IPS-18c (cell line): ENCODE results near the gene GNB1L.
A peak's percentile ranks its signal among the peaks of the same experiment; 100 is the strongest.

Experiments
- H3K4me3 ChIP-seq: 2 replicates; pipeline ENCODE4 v1.7.0; 2013; ENCODE audit warnings: low read depth, mild to moderate bottlenecking, low read length, moderate library complexity; ENCODE audit not compliant: insufficient read depth
- H3K9me3 ChIP-seq: one replicate; pipeline ENCODE4 v1.6.1; 2013; ENCODE audit warnings: mild to moderate bottlenecking, low read length, moderate library complexity; ENCODE audit not compliant: control insufficient read depth, insufficient read depth

The GNB1L gene

GRCh38 chr22:19871023-19871844 is 16.6 kb upstream of the GNB1L start:
- H3K4me3 ChIP-seq = no peak overlapping the region
- no peaks in the 10 kb centered on the region for H3K9me3 ChIP-seq

- Histone ChIP-seq H3K9me3 (no peaks in the 10 kb centered on the region), H3K4me3 (no peak overlapping the region)
Observed at GRCh38 chr22:19870153-19871022, 15.7 kb upstream of the GNB1L start.

- no peaks in the 10 kb centered on the region for H3K9me3 ChIP-seq
Observed at GRCh38 chr22:19869497-19870152, 15.0 kb upstream of the GNB1L start.

GRCh38 chr22:19868773-19869471 is 14.2 kb upstream of the GNB1L start:
- no peak overlapping the region for H3K4me3 ChIP-seq

More at GRCh38 chr22:19869497-19870152, 15.0 kb upstream of the GNB1L start:
- H3K4me3 ChIP-seq = no peak overlapping the region

GRCh38 chr22:19868333-19868732 is 13.7 kb upstream of the GNB1L start:
- Histone ChIP-seq H3K4me3 (no peak overlapping the region), H3K9me3 (no peaks in the 10 kb centered on the region)

More at GRCh38 chr22:19868773-19869471, 14.2 kb upstream of the GNB1L start:
- no peaks in the 10 kb centered on the region for H3K9me3 ChIP-seq

- Histone ChIP-seq H3K9me3 (no peaks in the 10 kb centered on the region), H3K4me3 (no peak overlapping the region)
Observed at GRCh38 chr22:19867617-19868016, 12.9 kb upstream of the GNB1L start.

- Histone ChIP-seq H3K9me3 (no peaks in the 10 kb centered on the region), H3K4me3 (no peak overlapping the region)
Observed at GRCh38 chr22:19866665-19867009, 12.0 kb upstream of the GNB1L start.

- Histone ChIP-seq H3K4me3 (no peak overlapping the region), H3K9me3 (no peaks in the 10 kb centered on the region)
Observed at GRCh38 chr22:19865141-19865829, 10.6 kb upstream of the GNB1L start.

GRCh38 chr22:19864538-19865106 is 9.9 kb upstream of the GNB1L start:
- no peaks in the 10 kb centered on the region for H3K9me3 ChIP-seq
- H3K4me3 ChIP-seq = no peak overlapping the region

- Histone ChIP-seq H3K9me3 (no peaks in the 10 kb centered on the region), H3K4me3 (no peak overlapping the region)
Observed at GRCh38 chr22:19863571-19863970, 8.9 kb upstream of the GNB1L start.

GRCh38 chr22:19862619-19863246 is 8.1 kb upstream of the GNB1L start:
- Histone ChIP-seq H3K9me3 (no peaks in the 10 kb centered on the region), H3K4me3 (no peak overlapping the region)

- Histone ChIP-seq H3K9me3 (no peaks in the 10 kb centered on the region), H3K4me3 (no peak overlapping the region)
Observed at GRCh38 chr22:19859861-19860510, 5.3 kb upstream of the GNB1L start.

GRCh38 chr22:19857382-19857781 is 2.7 kb upstream of the GNB1L start:
- H3K4me3 ChIP-seq = no peak overlapping the region
- no peaks in the 10 kb centered on the region for H3K9me3 ChIP-seq

GRCh38 chr22:19855504-19856409 is 1.1 kb upstream of the GNB1L start:
- H3K4me3 ChIP-seq = peak overlapping the region; percentile 92
- no peaks in the 10 kb centered on the region for H3K9me3 ChIP-seq
